Activated T-cell treated with anti-CD3 and anti-CD28 coated beads for 1 hour (primary cell): Measurements from ENCODE around the gene JUP.
A peak's percentile ranks its signal among the peaks of the same experiment; 100 is the strongest.

Experiments used
- DNase-seq: peaks from one replicate; pipeline ENCODE4 v3.0.0-alpha.2; 2020; ENCODE audit warnings: low read depth

JUP gene

GRCh38 chr17:41758601-41759000 lies 27.9 kb downstream of the JUP start:
- no peak for DNase-seq

DNA sequence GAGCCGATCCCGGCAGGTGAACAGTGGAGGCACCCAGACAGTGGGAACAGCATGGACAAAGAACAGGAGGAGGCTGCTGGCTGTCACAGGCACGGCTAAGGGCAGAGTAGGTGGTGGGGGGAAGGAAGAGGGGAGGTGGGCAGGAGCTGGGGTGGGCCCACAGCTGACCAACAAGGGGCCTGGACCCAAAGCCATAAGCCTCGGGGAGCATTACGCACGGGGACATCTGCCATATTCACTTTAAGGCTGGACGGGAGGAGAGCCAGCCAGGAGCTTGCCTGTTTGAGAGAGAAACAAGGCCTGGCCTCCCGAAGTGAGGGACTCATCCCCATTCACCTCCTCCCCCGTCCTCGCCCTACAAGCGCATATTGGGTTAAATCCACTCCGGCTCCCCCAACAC lies 32.4 kb downstream of the JUP start:
- DNase-seq = no peak

- no peak for DNase-seq
Measured at GRCh38 chr17:41751288-41751687, 35.2 kb downstream of the JUP start.

GRCh38 chr17:41750862-41751261 lies 35.6 kb downstream of the JUP start:
- DNase-seq = no peak

- no peak for DNase-seq
Measured at GRCh38 chr17:41748275-41748674, 38.2 kb downstream of the JUP start.

DNA sequence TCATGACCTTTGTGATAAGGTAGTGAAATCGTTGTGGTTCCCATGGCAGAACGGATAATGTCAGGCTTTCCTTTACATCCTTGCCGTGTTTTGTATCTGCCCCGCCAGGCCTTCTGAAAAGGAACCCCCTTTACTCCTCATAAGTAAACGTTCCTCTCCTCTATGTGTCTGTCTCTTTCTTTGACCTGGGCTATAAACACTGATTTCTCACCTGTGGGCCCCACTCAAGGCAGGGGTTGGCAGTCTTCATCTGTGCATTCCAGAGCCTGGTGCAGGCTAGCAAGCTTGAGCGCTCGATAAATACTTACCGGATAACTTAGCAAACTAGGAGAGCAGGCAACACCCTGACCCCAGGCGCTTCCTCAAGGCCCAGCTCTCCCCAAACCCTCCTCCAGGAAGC lies 44.8 kb downstream of the JUP start:
- no peak for DNase-seq

GRCh38 chr17:41740506-41740905 lies 46.0 kb downstream of the JUP start:
- DNase-seq = no peak

- no peak for DNase-seq
Measured at GRCh38 chr17:41739661-41740352, 46.7 kb downstream of the JUP start.

GRCh38 chr17:41738801-41739112 lies 47.8 kb downstream of the JUP start:
- DNase-seq = no peak

DNA sequence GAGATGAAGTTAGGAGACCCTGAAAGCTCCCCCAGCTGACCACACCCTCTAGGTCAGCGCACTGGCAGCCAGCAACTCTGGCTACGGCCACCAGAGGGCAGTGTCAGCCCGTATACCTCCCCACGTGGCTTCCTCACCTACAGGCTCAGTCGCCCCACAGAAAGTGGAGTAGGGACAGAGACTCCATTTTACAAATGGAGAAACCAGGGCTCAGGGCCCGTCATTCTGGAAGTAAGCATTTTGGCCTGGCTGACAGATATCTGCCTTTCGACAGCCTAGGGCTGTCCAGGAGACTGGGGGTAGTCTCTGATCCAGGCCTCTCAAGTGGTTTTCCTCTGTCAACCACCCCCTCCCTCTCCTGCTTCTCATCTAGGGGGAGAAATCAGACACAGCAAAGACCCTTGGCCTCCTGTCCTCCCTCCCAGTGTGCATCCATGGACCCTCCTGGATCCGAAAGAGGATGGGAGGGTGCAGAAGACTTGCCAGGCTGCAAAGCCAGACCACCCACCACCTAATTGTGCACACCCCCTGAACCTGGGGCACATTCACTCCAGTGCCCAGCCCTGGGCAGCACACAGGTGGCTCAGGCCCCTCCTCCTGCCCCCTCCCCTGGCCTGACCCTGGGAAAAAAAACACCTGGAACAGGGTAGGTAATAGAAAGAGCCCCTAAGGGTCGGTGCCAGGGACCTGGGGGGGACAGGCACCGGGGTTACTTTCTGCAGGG lies 48.3 kb downstream of the JUP start:
- peak; percentile 62 for DNase-seq

GRCh38 chr17:41737680-41738023 lies 48.9 kb downstream of the JUP start:
- no peak for DNase-seq

DNA sequence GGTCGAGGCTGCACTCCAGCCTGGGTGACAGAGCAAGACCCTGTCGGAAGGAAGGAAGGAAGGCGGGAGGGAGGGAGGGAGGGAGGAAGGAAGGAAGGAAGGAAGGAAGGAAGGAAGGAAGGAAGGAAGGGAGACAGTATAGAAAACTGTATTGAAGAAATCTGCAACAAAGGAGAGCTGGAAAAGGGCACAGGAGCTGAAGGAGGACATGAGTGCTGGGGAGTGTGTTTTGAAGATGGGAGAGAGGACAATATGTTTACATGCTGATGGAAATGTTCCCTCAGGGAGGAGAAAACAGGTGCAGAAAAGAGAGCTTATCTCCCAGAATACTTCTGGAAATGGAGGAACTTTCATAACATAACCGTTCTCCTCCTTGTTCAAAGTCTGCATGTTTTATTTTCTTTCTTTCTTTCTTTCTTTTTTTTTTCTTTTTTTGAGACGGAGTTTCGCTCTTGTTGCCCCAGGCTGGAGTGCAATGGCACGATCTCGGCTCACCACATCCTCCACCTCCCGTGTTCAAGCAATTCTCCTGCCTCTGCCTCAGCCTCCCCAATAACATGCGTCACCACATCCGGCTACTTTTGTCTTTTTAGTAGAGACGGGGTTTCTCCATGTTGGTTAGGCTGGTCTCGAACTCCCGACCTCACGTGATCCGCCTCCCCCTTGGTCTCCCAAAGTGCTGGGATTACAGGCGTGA lies 49.4 kb downstream of the JUP start:
- no peak for DNase-seq

- no peak for DNase-seq
Measured at GRCh38 chr17:41735744-41736143, 50.8 kb downstream of the JUP start.

DNA sequence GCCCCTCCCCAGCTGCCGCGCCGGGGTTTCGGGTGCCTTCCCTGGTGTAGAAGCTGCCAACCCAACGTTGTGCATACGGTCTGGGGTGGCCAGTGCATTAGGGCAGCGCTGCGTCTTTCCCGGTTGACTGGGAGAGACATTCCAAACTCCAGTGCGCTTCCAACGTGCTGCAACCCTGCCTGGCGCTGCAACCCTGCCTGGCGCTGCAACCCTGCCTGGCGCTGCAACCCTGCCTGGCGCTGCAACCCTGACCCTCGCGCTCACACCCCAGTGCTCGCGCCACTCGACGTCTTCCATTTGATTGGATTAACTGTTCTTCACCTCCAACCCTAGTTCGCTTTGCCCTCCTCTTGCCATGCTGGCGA lies 51.6 kb downstream of the JUP start:
- no peak for DNase-seq

DNA sequence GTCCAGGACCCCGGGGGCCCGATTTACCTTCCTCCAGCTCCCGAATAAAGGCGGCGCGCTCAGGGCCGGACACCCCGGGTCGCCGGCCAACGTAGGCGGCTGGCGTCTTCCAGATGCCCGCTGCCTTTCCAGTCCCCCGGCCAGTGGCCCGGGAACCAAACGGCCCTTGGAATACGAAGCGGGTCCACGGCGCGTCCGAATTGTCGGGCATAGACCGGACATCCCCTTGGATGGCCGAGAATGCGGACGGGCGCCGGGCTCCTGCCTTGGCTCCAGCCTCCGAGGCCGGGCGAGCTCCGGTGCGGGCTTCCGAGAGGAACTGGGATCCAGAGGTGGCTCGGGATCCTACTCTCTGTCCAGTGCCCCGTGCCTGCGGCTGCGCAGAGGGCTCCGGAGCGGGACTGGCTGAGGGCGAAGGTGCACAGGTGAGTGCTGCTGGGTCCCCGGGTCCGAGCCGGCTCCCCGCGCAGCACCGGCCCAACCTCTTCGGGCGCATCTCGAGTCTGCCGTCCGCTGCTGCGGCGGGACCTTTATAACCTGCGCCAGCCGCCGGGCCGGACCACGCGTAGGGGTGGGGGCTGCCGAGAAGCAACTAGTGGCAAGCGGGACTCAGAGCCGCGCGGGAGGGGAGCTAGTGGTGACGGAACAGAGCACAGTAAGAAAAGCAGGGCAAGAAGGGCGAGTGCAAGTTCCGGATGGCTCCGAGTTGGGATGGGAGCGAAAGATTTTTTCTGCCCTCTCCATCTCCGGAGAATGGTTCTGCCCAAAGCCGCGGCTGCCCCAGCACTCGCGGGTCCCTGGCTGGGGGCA lies 52.2 kb downstream of the JUP start, which contains the start of gene HAP1:
TSS of gene HAP1 (minus strand) at position 505 of the 810 bp plus-strand sequence. CDS start at position 496, 9 bp downstream.
- no peak for DNase-seq

- DNase-seq = no peak
Measured at GRCh38 chr17:41733348-41734138, 53.0 kb downstream of the JUP start.

GRCh38 chr17:41731836-41732235 lies 54.7 kb downstream of the JUP start:
- DNase-seq = no peak

- no peak for DNase-seq
Measured at GRCh38 chr17:41730479-41730878, 56.0 kb downstream of the JUP start.

DNA sequence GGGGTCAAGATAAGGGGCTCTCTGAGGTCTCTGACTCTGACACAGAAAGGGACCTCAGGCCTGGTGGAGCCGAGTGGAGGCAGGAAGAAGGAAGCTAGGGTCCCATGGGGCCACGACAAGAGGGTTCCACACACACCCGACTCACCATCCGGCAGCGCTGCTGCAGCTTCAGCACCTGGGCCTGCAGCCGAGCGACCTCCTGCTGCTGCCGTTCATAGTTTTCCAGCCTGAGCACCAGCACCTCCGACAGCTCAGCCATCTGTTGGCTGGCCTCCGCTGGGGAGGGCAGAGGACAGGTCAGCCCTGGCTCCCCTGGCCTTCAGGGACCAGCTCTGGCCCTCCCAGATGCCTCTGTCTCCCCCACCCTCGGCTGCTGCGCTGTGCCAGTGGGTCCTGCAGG lies 58.5 kb downstream of the JUP start:
- DNase-seq = no peak

DNA sequence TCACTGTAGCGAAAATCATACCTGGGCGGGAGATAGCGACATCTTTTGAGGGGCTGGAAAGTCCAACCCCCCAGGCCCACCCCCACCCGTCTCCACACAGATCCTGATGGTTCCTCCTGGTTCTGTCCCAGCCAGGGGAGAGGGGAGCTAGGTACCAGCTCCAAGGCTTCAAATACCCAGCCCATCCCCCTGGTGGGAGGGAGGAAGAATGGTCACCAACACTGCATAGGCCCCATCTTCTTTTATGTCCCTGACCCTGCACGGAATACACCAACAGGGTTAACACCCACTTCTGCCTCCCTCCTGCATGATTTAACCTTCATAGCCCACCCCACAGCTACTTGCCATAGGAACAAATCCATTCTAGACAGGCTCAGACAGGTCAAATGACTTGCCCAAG lies 61.4 kb downstream of the JUP start:
- DNase-seq = no peak

DNA sequence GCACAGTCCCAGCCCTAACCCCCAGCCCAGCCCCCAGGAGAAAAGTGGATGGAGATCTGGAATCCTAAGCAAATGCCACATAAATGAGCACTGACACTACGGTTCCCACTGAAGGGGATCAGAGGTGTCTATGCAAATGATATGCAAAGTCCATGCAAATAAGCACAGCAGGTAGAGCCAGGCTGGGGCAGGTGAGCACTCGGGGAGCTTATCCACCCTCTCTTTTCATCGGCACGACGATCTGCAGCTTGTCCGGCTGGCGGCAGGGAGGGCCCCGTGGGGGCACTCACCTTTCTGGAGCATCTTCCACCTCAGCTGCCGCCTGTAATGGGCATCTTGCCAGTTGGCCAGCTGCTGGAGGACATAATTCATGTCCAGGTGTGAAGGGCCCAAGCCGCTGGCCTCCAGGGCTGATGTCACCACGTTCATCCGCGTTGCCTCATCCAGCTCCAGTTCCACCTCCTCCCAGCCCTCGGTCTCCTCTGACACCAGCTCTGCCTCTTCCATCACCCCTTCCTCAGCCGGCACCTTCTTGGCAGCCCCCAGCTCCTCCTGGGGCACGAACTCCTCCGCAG lies 61.9 kb downstream of the JUP start:
- DNase-seq = no peak
